ENCODE results near the gene ZNF211. TPM values are rescaled to one million over a fixed set of nuclear protein-coding genes. Genes with fewer than 3 reads are reported as not detected.

Gene ZNF211
- total RNA-seq, 2 experiments from 2014 or later = 10.5 to 12.1 TPM

GRCh38 chr19:57688011-57688763, 55.2 kb downstream of the ZNF211 start:
- CTCF ChIA-PET (ENCODE audit: unreplicated experiment) = no interaction called here
- TF ChIP-seq EZH2phosphoT487 (IDR thresholded peaks at IDR 0.05; ENCODE audit: borderline replicate concordance, low read depth, low read length) (no peak), CTCF (conservative IDR thresholded peaks at IDR 0.05; ENCODE audit: low read length) (no peak)
- H3K4me3 ChIP-seq (ENCODE audit: low read depth, low read length, poor library complexity, severe bottlenecking) = no peak overlapping the region

GRCh38 chr19:57689750-57690149, 56.8 kb downstream of the ZNF211 start:
- H3K79me2 ChIP-seq (ENCODE audit: insufficient read depth, low read depth, low read length) = peaks cover 45% of the 10 kb centered on the region; the same call in 1 of the 2 replicates
- H4K20me1 ChIP-seq (ENCODE audit: insufficient read depth, low read length) = no peaks in the 10 kb centered on the region
- no peak overlapping the region for H3K4me3 ChIP-seq (ENCODE audit: low read depth, low read length, poor library complexity, severe bottlenecking)
- ChIA-PET POLR2A (no interaction called here), CTCF (ENCODE audit: unreplicated experiment) (no interaction called here)
- H3K27ac ChIP-seq (ENCODE audit: low read depth, low read length, poor library complexity, severe bottlenecking) = no peak overlapping the region
- H2AFZ ChIP-seq (ENCODE audit: low read length) = no peak overlapping the region
- H3K9me2 ChIP-seq (ENCODE audit: insufficient read depth, low read length) = no peaks in the 10 kb centered on the region
- TF ChIP-seq EZH2phosphoT487 (IDR thresholded peaks at IDR 0.05; ENCODE audit: borderline replicate concordance, low read depth, low read length) (no peak), CTCF (conservative IDR thresholded peaks at IDR 0.05; ENCODE audit: low read length) (no peak)
- no peak for DNase-seq (ENCODE audit: low spot score)
- no peaks in the 10 kb centered on the region for H3K4me1 ChIP-seq (ENCODE audit: insufficient read depth, low read length, poor library complexity, severe bottlenecking)
- H3K36me3 ChIP-seq (ENCODE audit: insufficient read depth, low read length) = peaks cover 78% of the 10 kb centered on the region
- intact Hi-C loops (cut with micrococcal nuclease; ENCODE audit: unreplicated experiment) = no loop called here
- BruUV-seq (replicated peaks) = no TSS peak
- H3K4me2 ChIP-seq (ENCODE audit: low read length) = no peak overlapping the region
- peaks cover 45% of the 10 kb centered on the region for H3K9me3 ChIP-seq (ENCODE audit: low read length)

More at GRCh38 chr19:57688011-57688763, 55.2 kb downstream of the ZNF211 start:
- Histone ChIP-seq H3K9me2 (ENCODE audit: insufficient read depth, low read length) (no peaks in the 10 kb centered on the region), H3K36me3 (ENCODE audit: insufficient read depth, low read length) (peaks cover 94% of the 10 kb centered on the region), H3K9me3 (ENCODE audit: low read length) (peaks cover 60% of the 10 kb centered on the region), H2AFZ (ENCODE audit: low read length) (no peak overlapping the region), H3K79me2 (ENCODE audit: insufficient read depth, low read depth, low read length) (peaks cover 60% of the 10 kb centered on the region), H3K4me2 (ENCODE audit: low read length) (no peak overlapping the region), H3K4me1 (ENCODE audit: insufficient read depth, low read length, poor library complexity, severe bottlenecking) (peaks cover 7% of the 10 kb centered on the region), H3K27ac (ENCODE audit: low read depth, low read length, poor library complexity, severe bottlenecking) (no peak overlapping the region), H4K20me1 (ENCODE audit: insufficient read depth, low read length) (no peaks in the 10 kb centered on the region)
- POLR2A ChIA-PET = no interaction called here
- no peak for DNase-seq (ENCODE audit: low spot score)
- intact Hi-C loops (cut with micrococcal nuclease; ENCODE audit: unreplicated experiment) = no loop called here
- no TSS peak for BruUV-seq (replicated peaks)

Other genes with a start within 250 kb of the ZNF211 start
- 18.9 and 23.9 TPM in 2 replicates for gene ZNF548, start 243.3 kb upstream of the ZNF211 start, total RNA-seq (2014; rRNA removed; shearing (Covaris generic))
- gene ZNF548, start 243.3 kb upstream of the ZNF211 start, total RNA-seq (2022) = 41.8 and 42.4 TPM in 2 replicates
- 18.9 and 31.4 TPM in 2 replicates for gene ZNF17, start 222.0 kb upstream of the ZNF211 start, total RNA-seq (2014; rRNA removed; shearing (Covaris generic))
- 14.9 and 15.9 TPM in 2 replicates for gene ZNF17, start 222.0 kb upstream of the ZNF211 start, total RNA-seq (2022)
- gene ZNF749, start 197.8 kb upstream of the ZNF211 start, total RNA-seq (2014; rRNA removed; shearing (Covaris generic)) = 27.1 and 30.1 TPM in 2 replicates
- gene ZNF749, start 197.8 kb upstream of the ZNF211 start, total RNA-seq (2022) = 14.2 and 18.0 TPM in 2 replicates
- gene VN1R1, start 176.0 kb upstream of the ZNF211 start, total RNA-seq (2014; rRNA removed; shearing (Covaris generic)) = not detected in 2 replicates
- not detected in 2 replicates for gene VN1R1, start 176.0 kb upstream of the ZNF211 start, total RNA-seq (2022)
- 0.85 and 0.88 TPM in 2 replicates for gene ZNF772, start 155.6 kb upstream of the ZNF211 start, total RNA-seq (2014; rRNA removed; shearing (Covaris generic))
- gene ZNF772, start 155.6 kb upstream of the ZNF211 start, total RNA-seq (2022) = 1.1 and 1.5 TPM in 2 replicates
- 5.0 and 7.2 TPM in 2 replicates for gene ZNF419, start 145.4 kb upstream of the ZNF211 start, total RNA-seq (2014; rRNA removed; shearing (Covaris generic))
- 6.7 and 10.5 TPM in 2 replicates for gene ZNF419, start 145.4 kb upstream of the ZNF211 start, total RNA-seq (2022)
- 9.6 and 12.0 TPM in 2 replicates for gene ZNF773, start 133.2 kb upstream of the ZNF211 start, total RNA-seq (2014; rRNA removed; shearing (Covaris generic))
- 6.1 and 8.7 TPM in 2 replicates for gene ZNF773, start 133.2 kb upstream of the ZNF211 start, total RNA-seq (2022)
- gene ZNF549, start 105.8 kb upstream of the ZNF211 start, total RNA-seq (2014; rRNA removed; shearing (Covaris generic)) = 6.1 and 7.5 TPM in 2 replicates
- gene ZNF549, start 105.8 kb upstream of the ZNF211 start, total RNA-seq (2022) = 6.6 and 8.8 TPM in 2 replicates
- 6.3 and 6.9 TPM in 2 replicates for gene ZNF550, start 73.3 kb upstream of the ZNF211 start, total RNA-seq (2014; rRNA removed; shearing (Covaris generic))
- 6.8 and 8.7 TPM in 2 replicates for gene ZNF550, start 73.3 kb upstream of the ZNF211 start, total RNA-seq (2022)
- gene ZNF416, start 54.3 kb upstream of the ZNF211 start, total RNA-seq (2014; rRNA removed; shearing (Covaris generic)) = 4.6 and 5.0 TPM in 2 replicates
- 3.1 and 4.9 TPM in 2 replicates for gene ZNF416, start 54.3 kb upstream of the ZNF211 start, total RNA-seq (2022)
- 0.47 and 0.98 TPM in 2 replicates for gene ZIK1, start 49.0 kb upstream of the ZNF211 start, total RNA-seq (2014; rRNA removed; shearing (Covaris generic))
- gene ZIK1, start 49.0 kb upstream of the ZNF211 start, total RNA-seq (2022) = not detected in 2 replicates
- 6.2 and 13.4 TPM in 2 replicates for gene ZNF530, start 33.3 kb upstream of the ZNF211 start, total RNA-seq (2014; rRNA removed; shearing (Covaris generic))
- 7.7 and 8.0 TPM in 2 replicates for gene ZNF530, start 33.3 kb upstream of the ZNF211 start, total RNA-seq (2022)
- gene ZNF134, start 18.9 kb upstream of the ZNF211 start, total RNA-seq (2014; rRNA removed; shearing (Covaris generic)) = 11.1 and 19.9 TPM in 2 replicates
- gene ZNF134, start 18.9 kb upstream of the ZNF211 start, total RNA-seq (2022) = 7.7 and 11.0 TPM in 2 replicates
- gene ZSCAN4, start 35.8 kb downstream of the ZNF211 start, total RNA-seq (2014; rRNA removed; shearing (Covaris generic)) = not detected in 2 replicates
- not detected in 2 replicates for gene ZSCAN4, start 35.8 kb downstream of the ZNF211 start, total RNA-seq (2022)
- 14.2 and 21.3 TPM in 2 replicates for gene ZNF551, start 48.8 kb downstream of the ZNF211 start, total RNA-seq (2014; rRNA removed; shearing (Covaris generic))
- 10.5 and 12.0 TPM in 2 replicates for gene ZNF551, start 48.8 kb downstream of the ZNF211 start, total RNA-seq (2022)
- gene ZNF154, start 76.0 kb downstream of the ZNF211 start, total RNA-seq (2014; rRNA removed; shearing (Covaris generic)) = not detected in 2 replicates
- not detected in 2 replicates for gene ZNF154, start 76.0 kb downstream of the ZNF211 start, total RNA-seq (2022)
- 9.2 and 10.8 TPM in 2 replicates for gene ZNF671, start 94.5 kb downstream of the ZNF211 start, total RNA-seq (2014; rRNA removed; shearing (Covaris generic))
- 9.8 and 11.4 TPM in 2 replicates for gene ZNF671, start 94.5 kb downstream of the ZNF211 start, total RNA-seq (2022)
- 17.3 and 36.0 TPM in 2 replicates for gene ZNF776, start 113.6 kb downstream of the ZNF211 start, total RNA-seq (2014; rRNA removed; shearing (Covaris generic))
- gene ZNF776, start 113.6 kb downstream of the ZNF211 start, total RNA-seq (2022) = 19.6 and 20.6 TPM in 2 replicates
- gene ZNF586, start 136.5 kb downstream of the ZNF211 start, total RNA-seq (2014; rRNA removed; shearing (Covaris generic)) = 19.7 and 21.6 TPM in 2 replicates
- 23.8 and 25.2 TPM in 2 replicates for gene ZNF586, start 136.5 kb downstream of the ZNF211 start, total RNA-seq (2022)
- 8.6 and 10.2 TPM in 2 replicates for gene ZNF552, start 181.7 kb downstream of the ZNF211 start, total RNA-seq (2014; rRNA removed; shearing (Covaris generic))
- gene ZNF552, start 181.7 kb downstream of the ZNF211 start, total RNA-seq (2022) = 11.4 and 12.5 TPM in 2 replicates
- gene ZNF587B, start 197.1 kb downstream of the ZNF211 start, total RNA-seq (2014; rRNA removed; shearing (Covaris generic)) = 19.8 and 20.2 TPM in 2 replicates
- 24.6 and 25.8 TPM in 2 replicates for gene ZNF587B, start 197.1 kb downstream of the ZNF211 start, total RNA-seq (2022)
- 22.7 and 25.0 TPM in 2 replicates for gene ZNF587, start 216.7 kb downstream of the ZNF211 start, total RNA-seq (2014; rRNA removed; shearing (Covaris generic))
- gene ZNF587, start 216.7 kb downstream of the ZNF211 start, total RNA-seq (2022) = 45.9 and 52.5 TPM in 2 replicates

Measured in OCI-LY7 (cell line).